ENCODE measurements around the gene ZFAND3. TPM values are rescaled to one million over a fixed set of nuclear protein-coding genes. Genes with fewer than 3 reads are reported as not detected.

ZFAND3 gene
- total and polyA plus RNA-seq, 3 donors from 2014 or later, result 104 to 329 (median 109) TPM

DNA sequence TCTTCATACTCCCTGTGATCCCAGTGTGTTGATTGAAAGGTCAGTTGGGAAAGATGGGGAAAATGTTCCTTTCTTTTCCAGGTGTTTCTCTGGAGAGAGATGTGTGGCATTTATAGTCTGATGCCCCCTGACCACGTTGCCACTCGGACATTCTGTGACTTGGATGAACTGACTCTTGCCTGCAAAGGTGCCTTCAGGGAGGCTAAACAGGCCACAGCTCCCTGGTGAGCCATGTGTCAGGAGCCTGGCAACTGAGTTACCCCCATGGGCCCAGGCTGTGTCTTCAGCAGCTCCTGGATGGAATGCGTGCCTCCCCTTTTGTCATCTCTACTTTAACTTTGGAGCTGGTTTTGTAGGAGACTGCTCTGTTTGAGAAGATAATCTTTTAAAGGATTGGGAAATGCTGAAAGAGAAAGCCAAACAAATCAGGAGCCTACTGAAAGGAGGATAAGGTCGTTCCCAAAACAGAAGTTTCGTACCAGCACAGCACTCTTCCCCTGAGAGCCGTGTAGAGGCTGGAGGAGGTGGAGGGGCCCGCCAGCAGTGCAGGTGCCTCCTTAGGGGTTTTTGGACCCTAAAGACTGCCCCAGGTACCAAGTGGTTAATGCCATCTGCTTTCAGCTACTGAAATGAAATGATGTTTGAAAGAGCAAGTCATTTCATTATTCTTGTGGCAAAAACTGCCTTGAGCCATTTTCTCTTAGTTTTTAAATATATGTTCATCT, 322.8 kb downstream of the ZFAND3 start:
- 83 to 84% methylated on average over 7 of the region's 7 CpGs for WGBS, 2 donors
- no peak overlapping the region for H3K4me3 ChIP-seq
- TF ChIP-seq POLR2A (IDR thresholded peaks at IDR 0.05), result no peak
- TF ChIP-seq, protein P1, sequence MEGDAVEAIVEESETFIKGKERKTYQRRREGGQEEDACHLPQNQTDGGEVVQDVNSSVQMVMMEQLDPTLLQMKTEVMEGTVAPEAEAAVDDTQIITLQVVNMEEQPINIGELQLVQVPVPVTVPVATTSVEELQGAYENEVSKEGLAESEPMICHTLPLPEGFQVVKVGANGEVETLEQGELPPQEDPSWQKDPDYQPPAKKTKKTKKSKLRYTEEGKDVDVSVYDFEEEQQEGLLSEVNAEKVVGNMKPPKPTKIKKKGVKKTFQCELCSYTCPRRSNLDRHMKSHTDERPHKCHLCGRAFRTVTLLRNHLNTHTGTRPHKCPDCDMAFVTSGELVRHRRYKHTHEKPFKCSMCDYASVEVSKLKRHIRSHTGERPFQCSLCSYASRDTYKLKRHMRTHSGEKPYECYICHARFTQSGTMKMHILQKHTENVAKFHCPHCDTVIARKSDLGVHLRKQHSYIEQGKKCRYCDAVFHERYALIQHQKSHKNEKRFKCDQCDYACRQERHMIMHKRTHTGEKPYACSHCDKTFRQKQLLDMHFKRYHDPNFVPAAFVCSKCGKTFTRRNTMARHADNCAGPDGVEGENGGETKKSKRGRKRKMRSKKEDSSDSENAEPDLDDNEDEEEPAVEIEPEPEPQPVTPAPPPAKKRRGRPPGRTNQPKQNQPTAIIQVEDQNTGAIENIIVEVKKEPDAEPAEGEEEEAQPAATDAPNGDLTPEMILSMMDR (IDR thresholded peaks at IDR 0.05), result no peak
- H3K4me1 ChIP-seq, result no peaks in the 10 kb centered on the region
- DNase-seq, result no peak
- no peaks in the 10 kb centered on the region for H3K36me3 ChIP-seq (ENCODE audit: low read depth, missing control alignments)
- H3K9me3 ChIP-seq, result no peaks in the 10 kb centered on the region
- no peak overlapping the region for H3K27ac ChIP-seq
- no peaks in the 10 kb centered on the region for H3K27me3 ChIP-seq
- intact Hi-C loops (cut with DNase I; ENCODE audit: low total_unique reads), result no loop called here

DNA sequence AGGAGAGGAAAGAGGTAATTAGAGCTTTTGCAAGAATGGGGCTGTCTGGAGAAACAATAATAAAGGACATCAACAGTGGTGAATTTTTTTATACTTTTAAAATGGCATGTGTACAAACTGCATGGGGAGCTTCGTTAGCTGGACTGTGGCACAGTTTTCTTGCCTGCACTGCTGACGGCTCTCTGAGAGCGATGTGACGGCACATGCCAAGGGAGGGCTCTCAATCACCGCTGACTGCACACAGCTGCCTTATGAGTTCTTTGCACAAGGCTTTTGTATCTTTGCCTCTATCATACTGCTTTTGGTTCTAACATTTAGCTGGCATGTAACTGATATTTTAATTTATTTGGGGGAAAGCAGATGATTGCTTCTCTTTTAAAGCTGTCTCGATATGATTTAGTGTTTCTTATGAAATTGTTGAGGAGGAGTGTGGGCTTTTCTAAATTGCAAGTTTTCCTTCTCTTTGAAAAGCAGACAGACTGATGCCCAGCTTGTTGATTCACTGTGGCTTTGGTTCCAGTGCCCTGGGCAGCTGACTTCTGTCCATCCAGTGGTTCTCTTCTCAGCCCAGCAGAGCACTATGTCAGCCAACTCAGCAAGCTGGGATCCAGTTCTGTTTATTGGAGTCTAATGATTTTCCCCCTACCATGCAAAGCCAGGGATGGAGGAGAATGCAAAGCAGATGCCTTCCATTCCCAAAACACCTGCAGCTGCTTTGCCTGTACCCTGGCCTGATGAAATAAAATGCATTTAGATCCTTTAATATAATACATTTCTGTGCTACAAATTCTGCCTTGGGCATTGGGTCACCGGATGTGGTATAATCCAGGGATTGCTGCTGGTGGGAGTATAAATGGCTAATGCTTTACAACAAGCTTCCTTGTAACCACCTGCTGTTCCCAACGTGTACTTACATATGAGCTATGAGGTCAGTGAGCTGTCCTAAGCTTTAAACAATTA, 323.9 kb downstream of the ZFAND3 start:
- no peaks in the 10 kb centered on the region for H3K27me3 ChIP-seq
- WGBS, 2 donors, result 74 to 83% methylated on average over 8 of the region's 8 CpGs
- no peak for DNase-seq
- intact Hi-C loops (cut with DNase I; ENCODE audit: low total_unique reads), result no loop called here
- no peaks in the 10 kb centered on the region for H3K9me3 ChIP-seq
- no peak overlapping the region for H3K4me3 ChIP-seq
- no peak overlapping the region for H3K27ac ChIP-seq
- H3K4me1 ChIP-seq, result no peaks in the 10 kb centered on the region
- no peaks in the 10 kb centered on the region for H3K36me3 ChIP-seq (ENCODE audit: low read depth, missing control alignments)
- TF ChIP-seq POLR2A (IDR thresholded peaks at IDR 0.05), result no peak
- TF ChIP-seq, protein P1 (IDR thresholded peaks at IDR 0.05), result no peak

DNA sequence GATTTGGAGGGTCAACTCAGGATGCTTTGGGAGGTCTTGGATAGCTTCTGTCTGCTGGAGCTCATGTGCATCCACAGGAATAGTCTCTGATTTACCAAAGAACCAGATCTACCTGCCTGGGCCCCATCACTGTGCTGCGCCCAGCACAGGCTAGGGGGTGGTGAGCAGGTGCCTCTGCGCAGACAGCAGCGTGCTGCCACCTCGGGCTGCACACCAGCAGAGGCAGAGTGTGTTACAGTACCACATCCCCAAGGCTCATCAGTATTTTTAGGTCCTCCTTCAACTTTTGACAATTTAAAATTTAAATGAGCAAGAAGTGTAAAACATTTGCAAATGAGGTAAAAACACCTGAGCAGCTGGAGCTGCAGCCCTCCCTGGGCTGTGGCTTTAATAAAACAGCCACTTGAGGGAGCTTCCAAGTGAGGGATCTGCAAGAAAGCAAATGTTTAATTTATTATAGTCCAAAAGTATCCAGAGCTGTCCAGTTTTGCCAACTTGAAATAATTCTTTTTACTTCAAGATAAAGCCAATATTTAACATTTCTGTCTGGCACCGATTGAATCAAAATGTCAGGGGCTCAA, 324.9 kb downstream of the ZFAND3 start:
- 92 to 97% methylated on average over 5 of the region's 5 CpGs for WGBS, 2 donors
- no peaks in the 10 kb centered on the region for H3K9me3 ChIP-seq
- intact Hi-C loops (cut with DNase I; ENCODE audit: low total_unique reads), result no loop called here
- H3K36me3 ChIP-seq (ENCODE audit: low read depth, missing control alignments), result no peaks in the 10 kb centered on the region
- H3K4me1 ChIP-seq, result no peaks in the 10 kb centered on the region
- no peak for DNase-seq
- no peak overlapping the region for H3K4me3 ChIP-seq
- TF ChIP-seq, protein P1 (IDR thresholded peaks at IDR 0.05), result no peak
- H3K27ac ChIP-seq, result no peak overlapping the region
- no peaks in the 10 kb centered on the region for H3K27me3 ChIP-seq

DNA sequence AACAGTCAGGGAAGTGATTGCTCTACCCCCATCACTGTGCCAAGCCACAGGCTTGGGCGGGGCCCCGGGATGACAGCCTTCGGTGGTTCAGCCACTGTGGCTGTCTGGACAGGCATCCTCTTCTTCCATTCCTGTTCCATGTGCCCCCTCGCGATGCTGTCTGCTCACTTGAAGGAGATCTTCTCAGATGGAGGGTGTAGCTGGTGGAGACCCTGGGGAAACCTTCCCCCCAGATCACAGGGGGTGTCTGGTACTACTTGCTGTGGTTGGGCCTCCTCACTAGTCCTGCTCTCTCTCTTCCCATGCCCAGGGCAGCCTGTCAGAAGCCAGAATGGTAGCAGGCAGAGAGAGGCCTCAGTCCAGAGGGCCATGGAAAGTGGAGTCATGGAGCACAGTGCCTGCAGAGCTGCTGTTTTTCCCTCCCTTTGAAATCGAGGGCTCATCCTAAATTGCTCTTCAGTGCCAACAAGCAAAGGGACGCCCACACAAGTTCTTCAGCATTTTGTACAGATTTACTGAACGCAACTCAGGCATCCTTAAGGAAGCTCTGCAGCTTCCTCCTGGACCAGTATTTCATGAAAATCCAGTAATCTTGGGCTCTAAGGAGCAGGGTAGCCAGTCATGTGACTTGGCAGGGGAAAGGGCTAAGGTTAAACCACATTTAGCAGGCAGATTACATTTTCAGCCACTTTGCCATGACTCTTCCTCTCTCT, 326.6 kb downstream of the ZFAND3 start:
- no peak for DNase-seq
- Histone ChIP-seq H3K27ac (no peak overlapping the region), H3K9me3 (no peaks in the 10 kb centered on the region), H3K27me3 (no peaks in the 10 kb centered on the region), H3K4me1 (no peaks in the 10 kb centered on the region), H3K36me3 (ENCODE audit: low read depth, missing control alignments) (no peaks in the 10 kb centered on the region), H3K4me3 (no peak overlapping the region)
- WGBS, 2 donors, result 89 to 92% methylated on average over 4 to 8 of the region's 8 CpGs
- intact Hi-C loops (cut with DNase I; ENCODE audit: low total_unique reads), result no loop called here
- TF ChIP-seq POLR2A (IDR thresholded peaks at IDR 0.05), result no peak
- TF ChIP-seq, protein P1 (IDR thresholded peaks at IDR 0.05), result no peak

Measured in testis (tissue), 3 donors.